Esophagus muscularis mucosa (tissue), 4 donors: Measurements from ENCODE around the gene SLC29A1.

Source experiments
- EP300 ChIP-seq: sonication (generic); formaldehyde crosslinking; IDR thresholded peaks from one replicate; pipeline ENCODE4 v1.6.1; 2017; ENCODE audit warnings: antibody characterized with exemption
- POLR2A ChIP-seq: fragments of 450-650 bp; IDR thresholded peaks from one replicate; pipeline ENCODE4 v1.6.1; 2017; ENCODE audit warnings: antibody characterized with exemption, moderate library complexity, mild to moderate bottlenecking, low read depth
- POLR2AphosphoS5 ChIP-seq, 2 donors: sonication (generic); formaldehyde crosslinking; IDR thresholded peaks; one replicate each; pipeline ENCODE4 v1.6.1; 2017; ENCODE audit warnings: antibody characterized with exemption in 2 of 2
- TF ChIP-seq, protein P1 (sequence below), 3 experiments: fragments of 200-600 bp in 2 of 3; fragments of 450-650 bp in 1 of 3; sonication (generic) in 2 of 3; IDR thresholded peaks; one replicate each; pipeline ENCODE4 v1.5.1; 2017 to 2019; ENCODE audit warnings: antibody characterized with exemption in 3 of 3, mild to moderate bottlenecking in 2 of 3, moderate library complexity in 1 of 3

- TF ChIP-seq, protein P1, sequence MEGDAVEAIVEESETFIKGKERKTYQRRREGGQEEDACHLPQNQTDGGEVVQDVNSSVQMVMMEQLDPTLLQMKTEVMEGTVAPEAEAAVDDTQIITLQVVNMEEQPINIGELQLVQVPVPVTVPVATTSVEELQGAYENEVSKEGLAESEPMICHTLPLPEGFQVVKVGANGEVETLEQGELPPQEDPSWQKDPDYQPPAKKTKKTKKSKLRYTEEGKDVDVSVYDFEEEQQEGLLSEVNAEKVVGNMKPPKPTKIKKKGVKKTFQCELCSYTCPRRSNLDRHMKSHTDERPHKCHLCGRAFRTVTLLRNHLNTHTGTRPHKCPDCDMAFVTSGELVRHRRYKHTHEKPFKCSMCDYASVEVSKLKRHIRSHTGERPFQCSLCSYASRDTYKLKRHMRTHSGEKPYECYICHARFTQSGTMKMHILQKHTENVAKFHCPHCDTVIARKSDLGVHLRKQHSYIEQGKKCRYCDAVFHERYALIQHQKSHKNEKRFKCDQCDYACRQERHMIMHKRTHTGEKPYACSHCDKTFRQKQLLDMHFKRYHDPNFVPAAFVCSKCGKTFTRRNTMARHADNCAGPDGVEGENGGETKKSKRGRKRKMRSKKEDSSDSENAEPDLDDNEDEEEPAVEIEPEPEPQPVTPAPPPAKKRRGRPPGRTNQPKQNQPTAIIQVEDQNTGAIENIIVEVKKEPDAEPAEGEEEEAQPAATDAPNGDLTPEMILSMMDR (IDR thresholded peaks at IDR 0.05): no peak
- TF ChIP-seq POLR2A: no peak
- no peak for TF ChIP-seq POLR2AphosphoS5 (IDR thresholded peaks at IDR 0.05)
- TF ChIP-seq EP300: no peak
Measured at GRCh38 chr6:44199883-44200282, 23.5 kb upstream of the SLC29A1 start.
